Astrocyte of the spinal cord (primary cell): ENCODE measurements around the gene LRCH1.

Experiments used
- DNase-seq: peaks from one replicate; pipeline ENCODE4 v3.0.0; 2011; ENCODE audit warnings: low read depth, low spot score
- H3K4me3 ChIP-seq: 2 replicates; pipeline ENCODE4 v1.5.1; 2011; ENCODE audit warnings: low read depth, mild to moderate bottlenecking, low read length, moderate library complexity
- in situ Hi-C: cut with HindIII; loops from 2 replicates; pipeline ENCODE4 v1.10.0; 2017; ENCODE audit warnings: low sequenced_read_pairs
- TF ChIP-seq, protein P1 (sequence below): IDR thresholded peaks from 2 replicates; pipeline ENCODE4 v1.5.1; 2012; ENCODE audit warnings: low read depth, mild to moderate bottlenecking, low read length, inconsistent platforms

LRCH1 gene

DNA sequence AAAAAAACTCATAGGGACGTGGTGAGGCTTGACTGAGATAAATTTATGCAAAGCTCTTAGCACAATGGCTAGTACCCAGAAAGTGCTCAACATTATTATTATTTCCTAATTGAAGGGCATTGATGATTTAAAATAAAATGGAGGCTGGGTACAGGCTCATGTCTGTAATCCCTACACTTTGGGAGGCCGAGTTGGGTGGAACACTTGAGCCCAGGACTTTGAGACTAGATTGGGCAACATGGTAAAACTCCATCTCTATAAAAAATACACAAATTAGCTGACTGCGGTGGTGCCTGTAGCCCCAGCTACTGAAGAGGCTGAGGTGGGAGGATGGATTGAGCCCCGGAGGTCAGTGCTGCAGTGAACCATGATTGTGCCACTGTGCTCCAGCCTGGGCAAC, 49.6 kb downstream of the LRCH1 start:
- in situ Hi-C loops, result no loop called here
- H3K4me3 ChIP-seq, result no peak overlapping the region
- TF ChIP-seq, protein P1, sequence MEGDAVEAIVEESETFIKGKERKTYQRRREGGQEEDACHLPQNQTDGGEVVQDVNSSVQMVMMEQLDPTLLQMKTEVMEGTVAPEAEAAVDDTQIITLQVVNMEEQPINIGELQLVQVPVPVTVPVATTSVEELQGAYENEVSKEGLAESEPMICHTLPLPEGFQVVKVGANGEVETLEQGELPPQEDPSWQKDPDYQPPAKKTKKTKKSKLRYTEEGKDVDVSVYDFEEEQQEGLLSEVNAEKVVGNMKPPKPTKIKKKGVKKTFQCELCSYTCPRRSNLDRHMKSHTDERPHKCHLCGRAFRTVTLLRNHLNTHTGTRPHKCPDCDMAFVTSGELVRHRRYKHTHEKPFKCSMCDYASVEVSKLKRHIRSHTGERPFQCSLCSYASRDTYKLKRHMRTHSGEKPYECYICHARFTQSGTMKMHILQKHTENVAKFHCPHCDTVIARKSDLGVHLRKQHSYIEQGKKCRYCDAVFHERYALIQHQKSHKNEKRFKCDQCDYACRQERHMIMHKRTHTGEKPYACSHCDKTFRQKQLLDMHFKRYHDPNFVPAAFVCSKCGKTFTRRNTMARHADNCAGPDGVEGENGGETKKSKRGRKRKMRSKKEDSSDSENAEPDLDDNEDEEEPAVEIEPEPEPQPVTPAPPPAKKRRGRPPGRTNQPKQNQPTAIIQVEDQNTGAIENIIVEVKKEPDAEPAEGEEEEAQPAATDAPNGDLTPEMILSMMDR, result no peak
- no peak for DNase-seq

DNA sequence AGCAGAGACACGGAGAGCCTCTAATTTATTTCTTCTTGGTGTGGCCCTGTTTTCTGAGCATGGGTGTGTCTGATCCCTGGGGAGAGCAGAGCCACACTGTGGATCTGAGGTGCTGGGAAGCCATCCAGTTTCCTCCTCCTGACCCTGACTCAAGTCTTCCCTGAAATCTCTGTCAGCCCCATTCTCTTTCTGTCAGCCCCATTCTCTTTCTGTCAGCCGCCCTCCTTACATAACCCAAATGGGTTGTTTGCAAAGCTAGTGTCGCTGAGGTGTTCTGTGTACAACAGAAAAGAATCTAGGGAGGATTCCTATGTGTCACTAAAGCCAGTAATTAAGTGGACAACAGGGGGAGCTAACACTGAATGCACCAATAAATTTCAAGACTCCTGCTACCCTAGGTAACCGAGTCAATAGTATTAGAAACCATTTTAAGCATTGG, 50.2 kb downstream of the LRCH1 start:
- in situ Hi-C loops, result no loop called here
- DNase-seq, result no peak
- H3K4me3 ChIP-seq, result no peak overlapping the region
- TF ChIP-seq, protein P1, result peak; percentile 41

DNA sequence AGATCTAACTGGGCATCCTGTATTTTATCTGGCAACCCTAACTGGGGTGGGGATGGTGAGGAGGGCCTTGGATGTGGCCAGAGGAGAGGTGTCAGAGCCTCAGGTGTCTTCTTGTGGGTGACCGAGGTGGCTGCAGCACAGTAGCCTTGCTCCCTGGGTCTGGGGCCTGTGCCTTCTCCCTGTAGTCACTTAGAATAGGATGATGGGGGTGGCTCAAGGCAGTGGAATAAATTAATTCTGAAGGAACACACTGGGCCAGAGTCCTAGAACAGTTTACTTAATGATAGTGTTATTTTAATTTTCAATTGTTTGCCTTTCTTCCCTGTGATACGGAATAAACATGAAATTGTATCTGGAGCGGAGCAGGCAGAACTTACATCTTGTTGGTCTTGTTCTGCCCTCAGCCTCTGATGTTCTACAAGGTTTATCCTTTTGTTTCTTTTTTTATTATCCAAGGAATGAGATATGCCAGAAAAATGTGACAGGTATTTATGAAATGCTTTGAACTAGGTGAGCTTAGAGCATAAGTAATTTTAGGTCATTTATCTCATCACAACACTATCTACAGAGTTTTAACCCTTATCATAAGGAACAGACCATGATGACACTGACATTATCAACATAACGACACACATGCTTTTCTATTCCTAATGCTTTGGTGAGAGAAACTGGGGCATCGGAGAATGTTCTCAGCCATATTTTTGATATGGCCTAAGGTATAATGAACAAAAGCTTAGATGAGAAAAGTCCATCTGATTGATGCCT, 51.4 kb downstream of the LRCH1 start:
- in situ Hi-C loops, result no loop called here
- no peak for DNase-seq
- TF ChIP-seq, protein P1, result no peak
- no peak overlapping the region for H3K4me3 ChIP-seq

DNA sequence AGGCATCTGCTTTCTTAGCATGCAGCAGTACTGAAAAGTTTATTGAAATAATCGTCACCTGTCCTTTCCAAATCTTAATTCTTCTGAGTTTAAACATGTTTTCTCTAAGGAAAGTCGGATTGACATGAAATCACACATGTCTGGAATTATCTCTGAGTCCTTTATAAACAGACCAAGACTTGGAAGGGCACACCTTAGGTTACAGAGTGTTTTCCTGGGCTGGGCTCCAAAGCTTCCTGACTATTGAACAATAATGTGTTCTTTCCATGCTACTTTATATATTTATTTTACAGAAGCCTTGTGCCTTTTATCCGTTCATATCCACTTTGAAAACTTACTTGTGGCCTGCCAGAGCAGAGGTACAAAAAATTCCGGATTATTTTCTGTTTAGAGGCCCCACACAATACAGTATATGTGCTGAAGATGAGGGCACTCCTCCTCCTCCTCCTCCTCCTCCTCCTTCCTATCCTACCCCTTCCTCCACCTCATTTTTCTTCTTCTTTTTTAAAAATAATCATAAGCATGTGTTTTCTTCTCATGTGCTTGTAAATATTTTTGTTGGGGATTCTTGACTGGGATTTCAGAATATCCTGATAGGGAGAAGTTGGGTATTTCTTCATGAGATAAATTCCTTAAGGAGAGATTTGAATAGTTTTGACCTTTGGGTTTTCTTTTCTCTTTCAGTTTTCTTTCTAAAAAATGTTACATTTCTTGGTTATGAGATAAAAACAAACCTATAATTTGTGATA, 52.3 kb downstream of the LRCH1 start:
- in situ Hi-C loops, result no loop called here
- TF ChIP-seq, protein P1, result no peak
- DNase-seq, result no peak
- no peak overlapping the region for H3K4me3 ChIP-seq

DNA sequence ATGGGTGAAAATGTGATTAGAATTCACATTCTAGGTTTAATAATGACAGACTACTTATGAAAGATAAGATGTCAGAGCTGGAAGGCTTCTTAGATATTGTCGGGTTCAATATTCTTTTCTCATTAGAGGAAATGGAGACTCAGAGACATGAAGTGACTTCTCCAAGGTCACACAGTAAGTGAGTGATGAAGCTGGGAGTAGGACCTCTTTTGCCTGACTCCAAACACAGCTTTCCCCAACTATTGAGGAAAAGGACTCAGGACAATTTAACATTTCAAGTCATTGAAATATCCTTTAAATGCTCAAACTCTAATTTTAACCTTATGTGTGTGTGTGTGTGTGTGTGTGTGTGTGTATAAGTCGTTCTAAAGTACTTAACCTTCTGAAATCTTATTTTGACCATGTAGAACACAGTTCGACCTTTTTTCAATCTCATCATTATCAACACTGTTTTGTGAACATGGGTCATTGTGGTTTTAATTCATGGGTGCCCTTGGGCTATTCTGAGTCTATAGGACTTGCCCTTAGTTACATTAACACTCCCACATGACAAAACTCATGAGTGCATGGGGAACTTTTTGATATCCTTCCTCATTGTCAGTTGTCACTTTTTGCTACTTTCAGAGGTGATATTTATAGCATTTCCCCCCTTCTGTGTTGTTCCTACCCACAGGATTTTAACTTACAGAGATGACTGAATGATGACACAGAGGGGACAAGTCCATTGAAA, 53.0 kb downstream of the LRCH1 start:
- no peak for DNase-seq
- H3K4me3 ChIP-seq, result no peak overlapping the region
- TF ChIP-seq, protein P1, result no peak
- in situ Hi-C loops, result no loop called here

DNA sequence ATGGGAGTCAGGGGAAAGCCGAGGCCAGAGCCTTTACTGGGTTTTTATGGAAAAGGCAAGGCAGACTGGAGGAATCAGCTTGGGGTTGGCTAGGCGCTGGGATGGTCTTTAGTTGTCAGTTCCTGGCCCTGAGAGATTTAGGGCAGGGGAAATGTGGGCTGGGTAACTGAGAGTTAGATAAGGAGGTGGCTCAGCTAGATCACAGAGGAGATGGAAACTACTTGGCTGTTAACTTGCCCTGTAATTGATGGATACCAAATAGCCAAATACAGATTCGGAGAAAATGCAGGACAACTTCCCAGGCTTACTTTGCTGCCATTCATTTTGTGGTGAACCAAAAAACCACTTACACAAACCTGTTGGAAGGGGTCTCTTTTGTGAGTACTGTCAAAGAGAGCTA, 54.0 kb downstream of the LRCH1 start:
- in situ Hi-C loops, result no loop called here
- DNase-seq, result no peak
- H3K4me3 ChIP-seq, result no peak overlapping the region
- TF ChIP-seq, protein P1, result no peak
